Testis (tissue), 2 donors: ENCODE measurements around the gene LRRC31.

Experiments used
- CTCF ChIP-seq, 3 experiments: fragments of 450-650 bp in 2 of 3; fragments of 200-600 bp in 1 of 3; sonication (generic) in 1 of 3; IDR thresholded peaks; one replicate each; pipeline ENCODE4 v1.5.1; 2016 to 2019; ENCODE audit warnings: antibody characterized with exemption in 3 of 3, mild to moderate bottlenecking in 2 of 3, moderate library complexity in 1 of 3
- POLR2A ChIP-seq: fragments of 450-650 bp; IDR thresholded peaks from one replicate; pipeline ENCODE4 v1.6.1; 2017; ENCODE audit warnings: antibody characterized with exemption, mild to moderate bottlenecking, moderate library complexity

GRCh38 chr3:169847896-169848295 is 21.8 kb downstream of the LRRC31 start:
- no peak for TF ChIP-seq CTCF (IDR thresholded peaks at IDR 0.05)
- TF ChIP-seq POLR2A = no peak
